K562 (cell line): Measurements from ENCODE around the gene RPN1. TPM values are rescaled to one million over a fixed set of nuclear protein-coding genes. Genes with fewer than 3 reads are reported as not detected.

ENCODE experiments used
- ATF1 ChIP-seq, 2 experiments: fragments of 450-650 bp in 1 of 2; IDR thresholded peaks; 2 replicates each; pipeline ENCODE4 v1.6.1; 2016; ENCODE audit warnings: missing compliant biosample characterization in 1 of 2, missing genetic modification characterization in 1 of 2
- CEBPB ChIP-seq: fragments of 450-650 bp; IDR thresholded peaks from 2 replicates; pipeline ENCODE4 v1.6.1; 2016; ENCODE audit warnings: missing genetic modification characterization, missing compliant biosample characterization
- CHAMP1 ChIP-seq: fragments of 450-650 bp; IDR thresholded peaks from 2 replicates; pipeline ENCODE4 v1.6.1; 2016; ENCODE audit warnings: mild to moderate bottlenecking
- HDGF ChIP-seq: fragments of 450-650 bp; IDR thresholded peaks from 2 replicates; pipeline ENCODE4 v1.6.1; 2016
- HMG20B ChIP-seq: fragments of 250-450 bp; sonication (Bioruptor Pico); IDR thresholded peaks from 2 replicates; pipeline ENCODE4 v1.5.0; 2021; ENCODE audit warnings: mild to moderate bottlenecking
- NCOR1 ChIP-seq: fragments of 450-650 bp; IDR thresholded peaks from 2 replicates; pipeline ENCODE4 v1.6.1; 2016; ENCODE audit warnings: mild to moderate bottlenecking, moderate library complexity
- PTTG1 ChIP-seq: fragments of 450-650 bp; IDR thresholded peaks from 2 replicates; pipeline ENCODE4 v1.6.1; 2016; ENCODE audit warnings: low read depth, mild to moderate bottlenecking, missing genetic modification characterization, missing compliant biosample characterization
- SIX5 ChIP-seq, 2 experiments: IDR thresholded peaks; 2 replicates each; pipeline ENCODE4 v1.6.1; 2011; ENCODE audit warnings: low read length in 2 of 2, borderline replicate concordance in 1 of 2, low read depth in 1 of 2, mild to moderate bottlenecking in 1 of 2, moderate library complexity in 1 of 2; ENCODE audit not compliant: insufficient read depth in 1 of 2
- ZBTB1 ChIP-seq: sonication (generic); formaldehyde crosslinking; IDR thresholded peaks from 2 replicates; pipeline ENCODE4 v1.8.1; 2023; ENCODE audit warnings: missing genetic modification reagents, low read depth, mild to moderate bottlenecking, borderline replicate concordance
- ZBTB43 ChIP-seq: sonication (generic); formaldehyde crosslinking; IDR thresholded peaks from 2 replicates; pipeline ENCODE4 v1.8.0; 2023; ENCODE audit warnings: mild to moderate bottlenecking, missing genetic modification reagents
- ZEB2 ChIP-seq: fragments of 450-650 bp; IDR thresholded peaks from 2 replicates; pipeline ENCODE4 v1.6.1; 2016
- ZNF24 ChIP-seq: fragments of 450-650 bp; IDR thresholded peaks from 2 replicates; pipeline ENCODE4 v1.6.1; 2016
- ZNF395 ChIP-seq: fragments of 200-800 bp; sonication (Bioruptor generic); IDR thresholded peaks from 2 replicates; pipeline ENCODE4 v1.6.1; 2017; ENCODE audit warnings: missing genetic modification characterization, missing compliant biosample characterization
- polyA plus RNA-seq, 8 experiments: library from polyadenylated mRNA; depleted of rRNA in 4 of 8; stranded (reverse) in 5 of 8; unstranded in 3 of 8; fragments of >200 nt; fragmentation: Nextera tagmentation in 2 of 8; fragmentation: Illumina TruSeq in 1 of 8; extraction: Ambion mirVana in 2 of 8; extraction: Trizol in 1 of 8; gene quantifications; 2 replicates each; pipeline versions ENCODE4 v1.2.1 to v1.2.3, GENCODE V29; 2011 to 2014; ENCODE audit warnings: inconsistent platforms in 1 of 8, missing spikeins in 1 of 8
- total RNA-seq, 7 experiments: library from RNA; depleted of rRNA in 6 of 7; stranded (reverse); fragments of >200 nt in 6 of 7; fragmentation: Illumina TruSeq in 2 of 7; extraction: Trizol in 2 of 7; gene quantifications; 2 replicates each; pipeline versions ENCODE4 v1.2.1 to v1.2.3, GENCODE V29; 2011 to 2021; ENCODE audit warnings: low replicate concordance in 1 of 7
- TF ChIP-seq, protein P1 (sequence below), 2 experiments: fragments of 450-650 bp in 1 of 2; sonication (generic) in 1 of 2; formaldehyde crosslinking in 1 of 2; IDR thresholded peaks in 1 of 2; conservative IDR thresholded peaks in 1 of 2; 2 replicates each; pipeline versions ENCODE4 v1.6.1 to v1.8.1; 2016 to 2023; ENCODE audit warnings: mild to moderate bottlenecking in 2 of 2, moderate library complexity in 2 of 2, inconsistent platforms in 1 of 2, missing genetic modification reagents in 1 of 2
- TF ChIP-seq, protein P2 (sequence below): sonication (generic); formaldehyde crosslinking; IDR thresholded peaks from 2 replicates; pipeline ENCODE4 v1.8.0; 2022; ENCODE audit warnings: mild to moderate bottlenecking, missing genetic modification reagents
- TF ChIP-seq, protein P3 (sequence below), 2 experiments: IDR thresholded peaks; 2 replicates each; pipeline ENCODE4 v1.6.1; 2011; ENCODE audit warnings: borderline replicate concordance in 1 of 2, control low read depth in 1 of 2, low read depth in 1 of 2, low read length in 1 of 2, mild to moderate bottlenecking in 1 of 2, mixed read lengths in 1 of 2, moderate library complexity in 1 of 2; ENCODE audit not compliant: insufficient read depth in 1 of 2, insufficient read length in 1 of 2, poor library complexity in 1 of 2, severe bottlenecking in 1 of 2; ENCODE audit errors: extremely low read depth in 1 of 2

RPN1 gene
- total and polyA plus RNA-seq, 9 of the 15 experiments (the other 6 are each of a cell fraction or from before 2014, with no cell fraction given) = 39.5 to 300 (median 148) TPM

- no peak for TF ChIP-seq ZNF395 (CRISPR knock-in tag)
- TF ChIP-seq, protein P1, sequence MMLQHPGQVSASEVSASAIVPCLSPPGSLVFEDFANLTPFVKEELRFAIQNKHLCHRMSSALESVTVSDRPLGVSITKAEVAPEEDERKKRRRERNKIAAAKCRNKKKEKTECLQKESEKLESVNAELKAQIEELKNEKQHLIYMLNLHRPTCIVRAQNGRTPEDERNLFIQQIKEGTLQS (IDR thresholded peaks at IDR 0.05) = peak; percentile 44; the same call in 1 of the 2 replicates
- TF ChIP-seq, protein P1 (CRISPR knock-in tag; conservative IDR thresholded peaks at IDR 0.05) = no peak
- TF ChIP-seq PTTG1 (tag) = no peak
- no peak for TF ChIP-seq CHAMP1
- TF ChIP-seq ZBTB1 (CRISPR knock-in tag) = no peak
- 0 out of 2 replicates have a peak, but pooled peaks have one; percentile 11 for TF ChIP-seq NCOR1
- TF ChIP-seq SIX5 (IDR thresholded peaks at IDR 0.05; ENCODE audit: borderline replicate concordance in 1 of 2, insufficient read depth in 1 of 2, low read depth in 1 of 2, low read length in 2 of 2) = no peak
- no peak for TF ChIP-seq ATF1 (CRISPR knock-in tag; IDR thresholded peaks at IDR 0.05)
- no peak for TF ChIP-seq ATF1 (tag; IDR thresholded peaks at IDR 0.05)
- no peak for TF ChIP-seq ZEB2
- no peak for TF ChIP-seq ZBTB43 (CRISPR knock-in tag)
- TF ChIP-seq, protein P2, sequence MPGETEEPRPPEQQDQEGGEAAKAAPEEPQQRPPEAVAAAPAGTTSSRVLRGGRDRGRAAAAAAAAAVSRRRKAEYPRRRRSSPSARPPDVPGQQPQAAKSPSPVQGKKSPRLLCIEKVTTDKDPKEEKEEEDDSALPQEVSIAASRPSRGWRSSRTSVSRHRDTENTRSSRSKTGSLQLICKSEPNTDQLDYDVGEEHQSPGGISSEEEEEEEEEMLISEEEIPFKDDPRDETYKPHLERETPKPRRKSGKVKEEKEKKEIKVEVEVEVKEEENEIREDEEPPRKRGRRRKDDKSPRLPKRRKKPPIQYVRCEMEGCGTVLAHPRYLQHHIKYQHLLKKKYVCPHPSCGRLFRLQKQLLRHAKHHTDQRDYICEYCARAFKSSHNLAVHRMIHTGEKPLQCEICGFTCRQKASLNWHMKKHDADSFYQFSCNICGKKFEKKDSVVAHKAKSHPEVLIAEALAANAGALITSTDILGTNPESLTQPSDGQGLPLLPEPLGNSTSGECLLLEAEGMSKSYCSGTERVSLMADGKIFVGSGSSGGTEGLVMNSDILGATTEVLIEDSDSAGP (CRISPR knock-in tag) = no peak
- no peak for TF ChIP-seq HDGF
- no peak for TF ChIP-seq HMG20B (CRISPR knock-in tag)
- TF ChIP-seq, protein P3, sequence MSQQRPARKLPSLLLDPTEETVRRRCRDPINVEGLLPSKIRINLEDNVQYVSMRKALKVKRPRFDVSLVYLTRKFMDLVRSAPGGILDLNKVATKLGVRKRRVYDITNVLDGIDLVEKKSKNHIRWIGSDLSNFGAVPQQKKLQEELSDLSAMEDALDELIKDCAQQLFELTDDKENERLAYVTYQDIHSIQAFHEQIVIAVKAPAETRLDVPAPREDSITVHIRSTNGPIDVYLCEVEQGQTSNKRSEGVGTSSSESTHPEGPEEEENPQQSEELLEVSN (IDR thresholded peaks at IDR 0.05; ENCODE audit: borderline replicate concordance in 1 of 2, extremely low read depth in 1 of 2, insufficient read depth in 1 of 2, insufficient read length in 1 of 2, low read depth in 1 of 2, low read length in 1 of 2, poor library complexity in 1 of 2, severe bottlenecking in 1 of 2) = peak in 1 of 2 experiments; percentile 35
- no peak for TF ChIP-seq ZNF24
- no peak for TF ChIP-seq CEBPB (tag)
Measured at GRCh38 chr3:128585189-128585588, 65.4 kb downstream of the RPN1 start (continued).
